ENCODE measurements around the gene MEX3B. TPM values are rescaled to one million over a fixed set of nuclear protein-coding genes. Genes with fewer than 3 reads are reported as not detected.
A peak's percentile ranks its signal among the peaks of the same experiment; 100 is the strongest.
"Not testable (repeated sequence)": the region's sequence is repeated elsewhere in the genome, so short reads cannot be mapped to it uniquely, and the experiment has no call there.

MEX3B gene
- total RNA-seq, 1 donor from 2014 or later = 10.9 TPM

DNA sequence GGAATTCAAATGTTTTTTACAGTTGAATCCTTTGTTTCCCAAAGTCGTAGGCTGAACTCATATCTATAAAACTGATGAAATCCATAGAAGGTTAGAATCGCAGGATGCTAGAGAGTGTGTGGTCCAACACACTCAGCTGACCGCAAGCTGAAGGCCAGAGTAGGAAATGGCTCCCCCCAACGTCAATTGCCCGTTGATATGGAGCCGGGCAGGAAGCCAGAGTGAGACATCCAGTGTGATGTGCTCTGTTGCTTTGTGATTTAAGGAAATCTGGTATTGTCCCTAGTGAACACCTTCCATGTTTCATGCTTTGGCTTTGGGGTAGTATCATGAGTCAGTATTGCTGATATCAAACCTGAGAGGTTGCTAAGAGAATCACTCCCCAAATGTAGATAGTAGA lies 5.8 kb upstream of the MEX3B start:
- peak; percentile 80 to 87 for DNase-seq (ENCODE audit: low read depth in 2 of 2)

- DNase-seq (ENCODE audit: low read depth in 2 of 2) = no peak
These were observed 3.0 kb upstream of the MEX3B start for GRCh38 chr15:82048811-82049210.

- DNase-seq (ENCODE audit: low read depth in 2 of 2) = peak; percentile 31 to 65
These were observed 1.9 kb upstream of the MEX3B start for GRCh38 chr15:82047453-82048400.

DNA sequence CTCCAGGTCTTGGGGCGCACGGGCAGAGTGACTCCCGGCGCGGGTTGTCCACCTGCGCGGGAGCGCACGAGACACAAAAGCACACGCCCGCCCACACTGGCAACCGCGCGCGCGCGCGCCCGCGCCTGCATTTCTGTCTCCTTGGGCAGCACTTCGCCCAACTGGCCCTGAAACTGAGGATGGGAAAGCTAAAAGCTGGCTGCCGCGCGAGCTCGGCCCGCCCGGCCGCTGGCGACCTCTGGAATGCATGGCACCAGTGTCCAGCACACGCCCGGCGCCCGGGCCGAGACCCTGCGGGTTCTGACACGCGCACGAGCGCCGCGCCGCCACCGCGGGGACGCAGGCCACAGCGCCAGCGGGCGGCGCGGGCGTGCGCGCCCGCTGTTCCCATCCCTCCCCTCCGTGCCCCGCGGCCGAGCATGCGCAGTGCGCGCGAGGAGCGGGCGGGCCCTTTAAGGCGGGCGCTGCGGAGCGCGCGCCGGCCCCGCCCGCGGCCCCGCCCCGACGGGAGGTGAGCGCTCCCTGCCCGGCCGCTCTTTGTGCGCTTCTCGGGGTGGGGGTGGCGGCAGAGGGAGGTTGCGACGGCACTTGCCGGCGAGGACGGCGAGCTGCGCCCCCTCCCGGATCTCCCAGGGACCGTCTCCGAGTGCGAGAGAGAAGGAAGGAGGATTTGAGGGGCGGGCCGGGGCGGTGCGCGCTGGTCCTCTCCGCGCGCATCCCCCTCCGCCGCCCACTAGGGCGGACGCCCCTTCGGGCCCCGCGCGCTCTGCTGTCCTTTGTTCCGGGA lies 1.0 kb upstream of the MEX3B start:
- peak; percentile 94 to 95 for DNase-seq (ENCODE audit: low read depth in 2 of 2)

DNA sequence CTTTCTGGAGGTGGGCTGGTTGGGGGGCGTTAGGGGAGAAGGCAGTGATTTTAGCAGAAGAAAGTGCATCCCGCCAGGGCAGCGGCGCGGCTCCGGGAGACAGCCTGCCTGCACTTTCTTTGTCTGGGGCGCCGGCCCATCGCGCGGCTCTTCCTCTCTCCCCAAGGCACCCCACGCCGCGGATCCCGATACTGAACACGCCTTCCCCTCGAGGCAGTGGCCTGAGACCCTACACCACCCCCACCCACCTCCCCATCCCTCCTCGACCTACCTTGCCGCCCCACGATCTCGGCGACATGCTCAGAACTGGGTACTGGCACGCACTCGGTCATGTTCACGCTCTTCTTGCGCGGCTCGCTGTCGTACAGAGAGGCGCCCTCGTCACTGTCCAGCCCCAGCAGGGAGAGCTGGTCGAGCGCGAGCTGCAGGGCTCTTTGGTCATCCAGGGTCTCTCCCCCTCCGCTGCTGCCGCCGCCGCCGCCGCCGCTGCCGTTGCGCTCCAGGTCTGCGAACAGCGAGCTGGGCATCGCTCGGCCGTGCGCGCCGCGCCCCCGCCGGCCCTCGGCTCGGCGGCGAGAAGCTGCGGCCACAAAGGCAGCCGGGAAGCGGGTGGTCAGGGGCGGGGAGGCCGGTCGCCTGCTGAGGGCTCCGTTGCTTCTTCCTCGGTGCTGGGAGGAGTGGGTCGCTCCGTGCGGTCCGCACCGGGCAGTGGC lies 483 bp downstream of the MEX3B start:
- peak; percentile 72 to 76 for DNase-seq (ENCODE audit: low read depth in 2 of 2)

GRCh38 chr15:82044373-82045178 lies 1.2 kb downstream of the MEX3B start:
- DNase-seq (ENCODE audit: low read depth in 2 of 2) = peak; percentile 62 to 78

- no peak for DNase-seq (ENCODE audit: low read depth in 2 of 2)
These were observed 1.9 kb downstream of the MEX3B start for GRCh38 chr15:82043796-82044372.

DNA sequence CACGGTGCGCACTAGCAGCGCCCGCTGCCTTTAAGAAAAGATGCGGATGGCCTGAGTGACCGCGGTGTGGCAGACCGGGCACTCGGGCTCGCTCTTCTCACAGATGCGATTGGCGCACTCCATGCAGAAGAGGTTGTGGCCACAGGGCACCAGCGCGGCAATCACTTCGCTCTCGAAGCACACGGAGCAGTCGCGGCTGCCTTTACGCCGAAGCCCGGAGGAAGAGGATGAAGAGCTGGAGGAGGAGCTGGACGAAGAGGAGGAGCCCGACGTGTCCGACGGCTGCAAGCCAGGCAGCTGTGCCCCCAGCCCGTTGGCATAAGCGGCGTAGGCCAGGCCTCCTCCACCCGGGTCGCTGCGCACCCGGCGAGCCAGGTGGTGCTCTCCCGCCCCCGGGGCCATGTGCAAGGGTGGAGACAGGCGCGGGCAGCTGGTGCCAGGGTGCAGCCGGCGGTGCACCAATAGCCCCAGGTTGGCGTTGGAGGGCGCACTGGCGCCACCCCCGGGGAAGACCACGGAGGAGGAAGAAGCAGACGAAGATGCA lies 2.6 kb downstream of the MEX3B start:
- DNase-seq (ENCODE audit: low read depth in 2 of 2) = no peak

- no peak for DNase-seq (ENCODE audit: low read depth in 2 of 2)
These were observed 5.0 kb downstream of the MEX3B start for GRCh38 chr15:82040862-82041261.

- DNase-seq (ENCODE audit: low read depth in 2 of 2) = no peak
These were observed 5.4 kb downstream of the MEX3B start for GRCh38 chr15:82040390-82040789.

DNA sequence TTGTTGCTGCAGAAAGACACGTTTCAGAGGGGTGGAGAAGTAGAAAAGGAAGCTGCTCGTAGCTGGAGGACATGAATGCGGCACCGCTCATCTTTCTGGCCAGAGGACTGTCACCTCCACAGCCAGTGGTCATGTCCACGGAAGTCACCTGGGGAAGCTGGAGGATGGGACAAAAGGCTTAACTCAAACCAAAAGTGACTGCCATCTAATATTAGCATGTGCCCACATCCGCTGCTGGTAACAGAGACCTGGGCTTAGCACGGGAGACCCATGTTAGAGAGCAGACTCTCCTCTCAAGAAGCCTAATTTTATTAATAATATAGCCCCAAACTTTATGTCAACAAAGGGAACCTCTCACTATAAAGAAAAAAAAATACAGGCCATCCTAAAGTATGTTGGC lies 5.9 kb downstream of the MEX3B start:
- DNase-seq (ENCODE audit: low read depth in 2 of 2) = no peak

DNA sequence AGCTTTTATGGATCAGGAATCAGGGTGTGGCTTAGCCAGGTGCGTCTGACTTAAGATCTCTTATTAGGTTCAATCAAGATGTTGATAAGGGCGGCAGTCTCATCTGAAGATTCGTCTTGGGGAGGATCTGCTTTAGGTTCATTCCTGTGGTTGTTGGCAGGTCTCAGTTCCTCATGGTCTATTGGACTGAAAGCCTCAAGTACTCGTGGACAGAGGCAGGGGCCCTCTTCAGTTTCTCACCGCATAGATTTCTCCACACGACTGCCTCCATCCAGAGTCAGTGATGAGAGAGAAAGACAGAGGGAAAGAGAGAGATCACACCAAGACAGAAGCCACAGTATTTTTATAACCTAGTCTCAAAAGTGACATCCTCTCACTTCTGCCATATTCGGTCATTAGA lies 9.4 kb downstream of the MEX3B start:
- no peak for DNase-seq (ENCODE audit: low read depth in 2 of 2)

DNA sequence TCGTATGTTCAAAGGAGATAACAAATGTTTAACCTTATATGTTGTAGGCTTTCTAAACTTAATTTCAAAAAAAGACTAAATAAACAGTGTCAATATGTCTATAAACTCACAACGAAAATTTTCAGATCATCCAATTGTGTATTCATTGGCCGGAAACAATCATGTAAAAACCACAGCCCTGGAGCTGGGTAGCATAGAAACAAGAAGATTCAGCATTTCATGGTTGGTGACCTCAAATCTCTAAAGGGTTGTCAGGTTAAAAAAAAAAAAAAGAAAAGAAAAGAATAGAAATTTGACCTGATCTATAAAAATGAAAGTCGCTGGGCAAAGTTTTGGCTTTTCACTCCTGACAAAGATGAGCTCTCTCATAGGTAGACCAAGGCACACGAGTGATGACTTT lies 13.9 kb downstream of the MEX3B start:
- no peak for DNase-seq (ENCODE audit: low read depth in 2 of 2)

DNA sequence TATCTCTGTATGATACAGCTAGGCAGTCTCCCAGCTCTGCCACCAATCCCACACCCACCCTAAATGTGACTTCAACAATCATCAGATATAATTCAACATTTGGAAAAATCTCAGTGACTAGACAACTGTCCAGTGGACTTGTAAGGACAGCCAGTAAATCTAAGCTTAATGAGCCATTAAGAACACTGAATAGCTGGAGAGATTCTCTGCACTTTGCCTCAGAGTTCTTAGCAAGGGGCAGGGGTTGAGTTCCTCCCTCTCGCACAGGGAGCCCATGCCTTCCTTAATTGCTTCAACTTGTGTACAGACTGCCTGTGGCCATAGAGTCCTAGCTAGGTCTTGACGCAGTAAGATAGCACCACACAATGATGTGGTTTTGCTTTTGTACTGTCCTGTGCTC lies 15.6 kb downstream of the MEX3B start:
- no peak for DNase-seq (ENCODE audit: low read depth in 2 of 2)

GRCh38 chr15:82028163-82028562 lies 17.7 kb downstream of the MEX3B start:
- DNase-seq (ENCODE audit: low read depth in 2 of 2) = not testable (repeated sequence)

GRCh38 chr15:82021992-82022391 lies 23.8 kb downstream of the MEX3B start:
- DNase-seq (ENCODE audit: low read depth in 2 of 2) = peak in 1 of 2 donors; percentile 27

GRCh38 chr15:82020625-82021394 lies 25.0 kb downstream of the MEX3B start:
- DNase-seq (ENCODE audit: low read depth in 2 of 2) = no peak

GRCh38 chr15:82018201-82018600 lies 27.6 kb downstream of the MEX3B start:
- DNase-seq (ENCODE audit: low read depth in 2 of 2) = no peak

GRCh38 chr15:82017656-82018055 lies 28.2 kb downstream of the MEX3B start:
- no peak for DNase-seq (ENCODE audit: low read depth in 2 of 2)

GRCh38 chr15:82014989-82015388 lies 30.8 kb downstream of the MEX3B start:
- DNase-seq (ENCODE audit: low read depth in 2 of 2) = no peak

Measured in lung microvascular endothelial cell (primary cell).